Measurements from ENCODE around the gene LINC01488.

GRCh38 chr11:69476509-69476961 is 4.9 kb upstream of the LINC01488 start:
- TF ChIP-seq CTCF (conservative IDR thresholded peaks at IDR 0.05) = no peak
- no peak for TF ChIP-seq EZH2 (IDR thresholded peaks at IDR 0.05; ENCODE audit: low read depth)

All from PC-9 (cell line).